Cardiac septum (tissue), 1 donor: ENCODE measurements around the gene NUDT7. TPM values are rescaled to one million over a fixed set of nuclear protein-coding genes. Genes with fewer than 3 reads are reported as not detected.

ENCODE experiments used
- DNase-seq: peaks from one replicate; pipeline ENCODE4 v3.0.0-alpha.2; 2020; ENCODE audit warnings: low spot score
- intact Hi-C: fragments of 100-400 bp; cut with DNase I; formaldehyde crosslinking; loops from one replicate; pipeline ENCODE4 v1.14.0; 2022
- total RNA-seq: library from RNA; stranded (reverse); fragmentation: NEBNext Ultra II Directional; extraction: Animal tissue kit (Norgen Biotek cat#: 25700); gene quantifications from one replicate; pipeline ENCODE4 v1.2.1, GENCODE V29; 2021
- donor health status: DM: no; HTN: no; CAD: no.

The NUDT7 gene
- total RNA-seq, 1 donor from 2014 or later = 46.8 TPM

- no peak for DNase-seq
- intact Hi-C loops = no loop called here
Observed at GRCh38 chr16:77715145-77715544, 7.2 kb upstream of the NUDT7 start.

GRCh38 chr16:77721752-77722308, 484 bp upstream of the NUDT7 start:
- DNase-seq = no peak
- intact Hi-C loops = loop anchor here (5.0 kb wide), 1 partner anchor 245 kb away; no protein-coding TSS in a partner anchor

GRCh38 chr16:77723108-77723514, 797 bp downstream of the NUDT7 start:
- intact Hi-C loops = loop anchor here (5.0 kb wide), 1 partner anchor 244 kb away; no protein-coding TSS in a partner anchor
- DNase-seq = no peak

GRCh38 chr16:77724174-77724573, 1.9 kb downstream of the NUDT7 start:
- DNase-seq = no peak
- intact Hi-C loops = loop anchor here (5.0 kb wide), 1 partner anchor 243 kb away; no protein-coding TSS in a partner anchor

GRCh38 chr16:77729951-77730350, 7.6 kb downstream of the NUDT7 start:
- intact Hi-C loops = no loop called here
- no peak for DNase-seq

GRCh38 chr16:77732241-77732946, 10.1 kb downstream of the NUDT7 start:
- DNase-seq = no peak
- intact Hi-C loops = no loop called here

- DNase-seq = no peak
- intact Hi-C loops = no loop called here
Observed at GRCh38 chr16:77736879-77737278, 14.6 kb downstream of the NUDT7 start.

- intact Hi-C loops = no loop called here
- DNase-seq = no peak
Observed at GRCh38 chr16:77738706-77739558, 16.6 kb downstream of the NUDT7 start.

GRCh38 chr16:77739559-77739892, 17.2 kb downstream of the NUDT7 start:
- no peak for DNase-seq
- intact Hi-C loops = no loop called here

GRCh38 chr16:77744141-77744540, 21.8 kb downstream of the NUDT7 start:
- intact Hi-C loops = no loop called here
- DNase-seq = no peak

- DNase-seq = no peak
- intact Hi-C loops = no loop called here
Observed at GRCh38 chr16:77745972-77746371, 23.7 kb downstream of the NUDT7 start.

- intact Hi-C loops = no loop called here
- DNase-seq = no peak
Observed at GRCh38 chr16:77748421-77749005, 26.2 kb downstream of the NUDT7 start.

GRCh38 chr16:77749415-77749814, 27.1 kb downstream of the NUDT7 start:
- no peak for DNase-seq
- intact Hi-C loops = no loop called here

- DNase-seq = no peak
- intact Hi-C loops = no loop called here
Observed at GRCh38 chr16:77758046-77758445, 35.7 kb downstream of the NUDT7 start.

GRCh38 chr16:77758508-77758907, 36.2 kb downstream of the NUDT7 start:
- DNase-seq = no peak
- intact Hi-C loops = no loop called here

GRCh38 chr16:77759201-77759600, 36.9 kb downstream of the NUDT7 start:
- DNase-seq = no peak
- intact Hi-C loops = no loop called here

- intact Hi-C loops = no loop called here
- DNase-seq = no peak
Observed at GRCh38 chr16:77759821-77760220, 37.5 kb downstream of the NUDT7 start.

GRCh38 chr16:77760800-77761199, 38.5 kb downstream of the NUDT7 start:
- intact Hi-C loops = no loop called here
- DNase-seq = no peak

- intact Hi-C loops = no loop called here
Observed at GRCh38 chr16:77761204-77761603, 38.9 kb downstream of the NUDT7 start.

GRCh38 chr16:77762262-77762661, 39.9 kb downstream of the NUDT7 start:
- intact Hi-C loops = no loop called here
- DNase-seq = no peak

More at GRCh38 chr16:77761204-77761603, 38.9 kb downstream of the NUDT7 start:
- no peak for DNase-seq
